NCI-H2081 treated with DMSO at 0.1 percent for 48 hours (cell line): ENCODE measurements around the gene DEPP1.

Source experiments
- DNase-seq: peaks from one replicate; lab custom pipeline; 2025; lab: John Stamatoyannopoulos, UW

The DEPP1 gene

DNA sequence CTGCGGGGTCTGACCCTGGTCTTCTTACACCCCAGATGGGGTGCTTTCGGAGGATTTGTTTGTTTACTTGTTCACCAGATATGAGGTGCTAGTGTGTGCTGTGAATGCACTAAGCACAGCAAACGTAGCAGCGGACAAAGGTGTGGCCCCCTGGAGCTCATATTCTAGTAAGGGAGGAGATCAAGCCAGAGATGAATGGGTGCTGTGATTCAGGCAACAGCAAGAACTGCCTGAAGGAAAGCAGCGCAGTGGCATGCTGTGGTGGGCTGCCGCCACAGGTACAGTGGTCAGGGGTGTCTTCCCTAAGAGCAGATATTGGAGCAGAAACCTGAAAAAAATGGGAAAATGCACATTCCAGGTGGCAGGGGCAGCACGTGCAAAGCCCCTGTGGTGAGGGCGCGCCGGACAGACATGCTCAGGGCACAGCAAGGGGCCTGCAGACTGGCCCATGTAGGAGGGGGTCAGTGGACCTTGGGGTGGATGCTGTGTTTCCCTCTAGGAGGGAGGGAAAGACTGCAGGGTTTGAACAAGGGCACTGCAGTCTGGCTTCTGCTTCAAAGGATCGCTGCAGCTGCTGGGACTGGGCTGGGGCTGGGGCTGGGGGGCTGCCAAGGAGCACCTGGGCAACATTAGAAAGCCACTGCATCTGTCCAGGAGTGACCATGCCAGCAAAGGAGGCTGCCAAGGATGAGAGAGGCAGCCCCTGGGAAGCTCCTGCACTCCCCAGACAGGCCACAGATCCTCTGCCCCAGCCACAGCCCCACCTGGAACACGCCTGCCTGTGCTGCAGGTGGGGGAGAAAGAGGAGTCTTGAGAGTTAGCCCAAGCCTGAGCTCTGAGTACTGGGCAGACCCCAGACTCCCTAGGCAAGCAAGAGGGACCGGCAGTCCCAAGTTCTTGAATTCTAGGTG lies 927 bp upstream of the DEPP1 start:
- no peak for DNase-seq

DNA sequence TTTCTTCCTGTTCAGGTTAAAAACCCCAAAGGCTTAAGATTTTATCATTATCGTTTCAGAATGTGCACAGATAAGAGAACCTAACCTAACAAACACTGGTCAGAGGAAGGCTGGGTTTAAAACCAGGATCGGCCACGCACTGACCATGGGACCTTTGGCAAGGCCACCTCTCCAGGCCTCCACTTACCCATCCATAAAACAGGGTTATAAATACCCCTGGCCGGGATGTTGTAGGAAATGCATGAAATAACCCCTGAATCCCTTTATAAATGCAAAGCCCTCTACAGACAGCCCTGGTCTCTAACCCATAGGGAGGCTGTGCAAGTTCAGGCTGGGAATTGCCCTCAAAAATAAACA lies 418 bp downstream of the DEPP1 start:
- no peak for DNase-seq

DNA sequence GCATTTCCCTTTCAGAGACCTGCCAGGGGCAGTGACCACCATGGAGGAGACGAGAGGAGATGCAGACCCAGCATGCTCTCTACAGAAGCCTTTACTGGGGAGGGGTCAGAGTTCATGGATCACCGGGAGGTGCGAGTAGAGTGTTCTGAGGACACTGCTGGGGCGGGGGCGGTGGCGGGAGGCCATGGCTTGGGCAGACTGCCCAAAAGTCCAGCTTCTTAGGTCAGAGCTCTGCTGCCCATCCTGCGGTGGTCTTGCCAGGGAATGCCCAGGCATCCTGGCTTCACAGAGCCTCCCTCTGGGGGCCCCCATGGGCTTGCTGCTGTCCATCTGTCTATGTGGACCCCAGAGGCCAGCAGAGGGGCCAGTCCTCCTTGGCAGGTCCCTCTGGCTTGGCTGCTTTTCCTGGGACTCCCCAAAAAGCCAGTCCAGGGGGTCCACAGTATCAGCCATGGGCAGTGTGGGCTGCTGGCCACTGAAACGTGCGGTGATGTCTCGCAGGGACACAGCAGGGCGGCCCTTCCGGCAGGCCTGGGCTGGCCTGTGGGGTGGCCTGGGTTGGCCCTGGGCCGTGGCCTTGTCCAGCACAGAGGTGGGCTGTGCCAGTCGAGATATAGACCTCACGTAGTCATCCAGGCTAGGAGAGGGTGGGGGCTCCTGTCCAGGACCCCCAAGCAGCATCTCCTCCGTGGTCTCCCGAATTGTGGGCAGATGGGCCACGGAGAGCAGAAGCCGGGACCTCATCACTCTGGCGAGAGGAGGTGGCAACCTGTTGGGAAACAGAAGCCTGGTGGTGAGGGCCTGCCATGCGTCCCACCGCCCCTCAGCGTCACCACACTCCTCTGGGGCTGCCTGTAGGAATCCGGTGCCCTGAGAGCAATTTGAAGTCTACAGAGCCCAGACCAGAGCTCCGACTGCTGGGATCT lies 1.1 kb downstream of the DEPP1 start:
- DNase-seq = no peak

DNA sequence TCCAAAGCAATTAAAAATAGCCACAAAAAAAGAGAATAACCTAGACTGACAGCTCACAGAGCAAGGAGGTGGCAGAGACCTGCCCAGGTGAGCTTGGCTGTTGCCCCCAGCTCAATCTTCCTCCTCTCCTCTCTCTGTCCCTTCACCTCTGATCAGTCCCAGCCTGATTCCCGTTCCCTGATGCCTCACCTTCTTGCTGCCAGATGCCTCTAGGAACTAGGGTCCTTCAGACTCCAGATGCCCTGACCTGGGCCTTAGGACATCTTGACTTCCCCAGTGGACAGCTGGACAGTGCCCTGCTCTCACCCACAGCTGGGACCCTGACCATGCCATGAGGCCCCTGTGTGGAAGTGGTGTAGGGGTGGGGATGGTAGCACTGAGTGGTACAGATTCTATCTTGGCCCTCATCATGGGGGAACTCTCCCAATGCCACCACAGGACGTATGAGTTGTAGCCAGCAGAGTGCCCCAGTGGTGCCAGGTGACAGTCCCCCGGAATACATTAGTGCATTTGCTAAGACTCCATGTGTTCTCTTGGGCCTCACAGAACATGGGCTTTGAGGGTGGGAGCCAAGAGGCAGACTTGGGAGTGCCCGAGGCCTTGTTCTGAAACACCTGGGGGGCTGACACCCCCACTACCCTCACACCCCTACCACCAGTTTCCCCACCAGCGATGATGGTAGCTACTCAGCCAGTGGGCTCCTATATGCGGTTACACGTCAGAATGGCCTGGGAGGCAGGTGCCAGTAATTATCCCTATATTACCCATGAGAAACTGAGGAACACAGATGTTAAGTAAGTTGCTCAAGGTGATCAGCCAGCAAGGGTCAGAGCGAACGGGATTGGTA lies 2.0 kb downstream of the DEPP1 start:
- DNase-seq = no peak

DNA sequence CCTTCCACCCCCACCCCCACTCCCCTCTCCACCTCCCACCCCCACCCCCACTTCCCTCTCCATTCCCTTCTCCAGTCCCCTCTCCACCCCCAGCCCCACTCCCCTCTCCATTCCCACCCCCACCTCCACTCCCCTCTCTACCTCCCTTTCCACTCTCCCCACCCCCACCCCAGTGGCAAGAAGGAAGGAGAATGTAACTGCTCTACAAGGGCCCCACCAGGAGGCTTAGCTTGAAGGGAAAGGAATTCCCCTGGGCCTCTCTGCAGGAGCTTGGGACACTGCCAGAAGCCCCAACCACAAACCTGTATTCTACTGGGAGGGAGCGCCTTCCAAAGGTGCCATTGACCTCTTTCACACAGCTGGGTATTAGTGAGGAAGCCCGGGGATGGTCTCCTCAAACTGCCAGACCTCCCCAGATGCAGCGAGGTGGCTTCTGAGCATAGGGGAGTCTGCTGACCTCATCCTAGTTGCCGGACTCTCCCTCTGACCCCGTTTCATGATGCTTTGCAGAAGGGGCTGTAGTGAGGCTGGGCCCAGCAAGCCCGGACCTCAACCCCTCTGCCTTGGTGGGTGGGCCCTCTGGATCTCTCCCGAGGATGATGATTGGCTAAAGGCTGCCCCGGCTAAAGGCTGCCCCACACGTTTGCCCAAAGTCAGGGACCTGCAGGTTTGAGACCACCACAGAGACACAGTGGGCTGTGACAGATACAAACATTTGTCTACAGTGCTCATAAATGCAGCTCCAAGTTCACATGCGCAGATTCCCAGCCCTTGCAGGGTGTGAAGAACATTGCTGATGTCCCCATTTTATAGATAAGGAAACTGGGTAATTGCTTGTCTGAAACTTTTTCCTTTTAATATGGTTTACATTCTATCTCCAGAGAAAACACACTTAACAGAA lies 2.9 kb downstream of the DEPP1 start:
- DNase-seq = no peak

DNA sequence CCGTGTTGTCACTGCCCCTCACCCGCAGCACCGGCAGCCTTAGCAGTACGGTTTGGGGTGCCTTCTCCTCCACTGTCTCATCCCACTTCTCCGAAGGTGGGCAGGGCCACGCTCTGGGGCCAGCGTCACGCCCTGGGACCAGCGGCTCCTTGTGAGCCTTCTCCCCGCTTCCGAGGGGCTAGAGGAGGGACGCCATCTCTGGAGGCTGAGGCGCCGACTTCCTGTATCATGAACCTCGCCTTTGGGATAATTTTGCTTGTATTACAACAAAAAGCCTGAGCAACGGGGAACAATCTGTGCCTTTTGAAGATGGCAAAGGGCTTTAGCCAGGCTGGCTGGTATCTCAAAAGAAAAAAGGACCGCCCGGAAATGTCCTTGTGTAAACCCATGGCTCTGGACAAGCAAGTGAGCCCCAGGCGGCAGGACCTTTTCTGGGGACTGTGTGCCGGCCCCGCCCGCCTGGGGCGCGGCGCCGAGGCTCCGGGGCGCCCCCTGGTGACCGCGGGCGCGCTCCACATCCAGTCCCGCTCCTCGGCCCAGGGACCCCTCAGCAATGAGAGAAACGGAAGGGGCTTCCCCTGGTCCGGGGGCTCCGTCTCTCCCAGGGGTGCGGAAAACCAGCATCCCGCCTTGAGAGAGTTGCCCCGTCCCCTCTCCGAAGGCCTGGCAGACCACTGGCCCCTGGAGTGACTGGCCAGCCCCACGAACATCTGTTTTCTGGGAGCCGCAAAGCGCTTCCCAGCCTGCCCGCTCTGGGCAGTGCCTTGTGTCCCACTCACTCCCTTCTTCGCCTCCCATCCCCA lies 3.8 kb downstream of the DEPP1 start:
- DNase-seq = no peak

DNA sequence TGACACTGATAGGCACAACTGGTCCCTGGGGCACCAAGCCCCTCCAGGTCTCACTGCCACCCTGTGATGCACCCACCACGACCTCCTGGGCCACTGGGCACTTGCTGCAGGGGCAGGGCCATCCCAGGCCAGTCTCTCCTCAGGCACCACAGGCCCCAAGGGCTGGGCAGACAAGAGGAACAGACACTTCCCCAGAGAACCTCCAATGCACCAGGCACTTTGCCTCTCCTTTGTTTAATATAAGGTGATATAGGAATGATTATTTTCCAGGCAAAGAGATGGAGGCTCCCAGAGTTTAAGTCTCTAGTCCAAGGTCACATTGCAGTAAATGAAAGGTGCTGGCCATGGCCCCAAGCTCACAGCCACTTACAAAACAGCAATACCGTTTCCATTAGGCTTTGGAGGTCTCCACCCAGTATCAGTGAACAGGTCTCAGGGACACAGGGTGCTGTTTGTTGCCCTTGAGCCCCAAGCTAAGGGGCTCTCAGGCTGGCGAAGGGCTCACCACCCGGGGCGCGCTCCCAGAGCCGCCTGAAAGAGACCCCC lies 4.5 kb downstream of the DEPP1 start:
- DNase-seq = no peak

DNA sequence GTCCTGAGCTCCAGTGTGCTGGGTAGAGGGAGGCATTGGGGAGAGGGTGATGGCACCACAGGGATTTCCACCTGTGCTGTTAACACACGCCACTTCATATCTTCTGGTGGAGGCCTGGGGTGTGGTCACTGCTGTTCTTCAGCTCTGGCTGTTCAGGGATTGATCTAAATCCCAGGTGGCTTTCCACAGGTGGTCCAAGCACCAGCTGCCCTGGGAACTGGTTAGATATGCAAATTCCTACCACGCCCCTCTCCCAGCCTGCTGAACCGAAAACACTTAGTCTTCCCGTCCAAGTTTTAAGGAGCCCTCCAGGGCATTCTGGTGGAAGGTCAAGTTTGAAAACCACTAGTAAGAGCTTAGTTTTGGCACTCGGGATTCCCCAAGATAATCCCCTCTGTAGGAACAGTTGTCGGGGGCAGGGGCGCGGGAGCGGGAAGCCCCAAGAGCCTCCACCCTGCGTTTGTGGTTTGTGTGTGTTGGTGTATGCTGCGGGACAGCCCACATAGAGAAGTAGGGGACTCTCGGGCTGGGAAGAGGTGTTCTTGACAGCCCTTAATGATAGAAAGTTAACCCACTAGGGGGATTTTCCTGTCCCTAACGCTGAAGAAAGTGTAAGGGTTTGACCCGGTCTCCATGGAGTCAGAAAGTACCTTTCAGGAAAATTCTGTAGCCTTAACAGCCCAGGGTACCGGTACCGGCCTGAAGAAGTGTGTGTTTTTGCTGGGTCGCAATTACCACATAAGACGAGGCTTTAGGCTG lies 5.1 kb downstream of the DEPP1 start:
- DNase-seq = no peak

DNA sequence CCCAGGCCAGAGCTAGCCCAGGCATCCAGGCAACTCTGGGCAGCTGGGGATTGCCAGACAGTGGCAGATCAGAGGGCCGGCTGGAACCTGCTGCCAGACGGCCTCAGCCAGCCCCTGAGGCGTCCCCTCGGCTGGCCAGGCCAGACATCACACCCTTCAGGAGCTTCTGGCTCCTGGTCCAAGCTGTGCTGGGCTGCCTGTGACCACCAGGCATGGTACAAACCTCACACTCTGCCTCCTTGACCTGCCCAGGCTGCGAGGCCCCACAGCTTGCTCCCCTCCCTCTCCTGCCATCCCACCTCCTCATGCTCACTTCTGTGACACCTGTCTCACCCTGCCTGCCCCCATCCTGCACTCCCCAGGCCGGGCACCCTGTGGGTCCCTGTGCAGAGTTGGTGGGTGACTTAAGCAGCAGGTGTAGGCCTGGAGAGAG lies 5.7 kb downstream of the DEPP1 start:
- DNase-seq = no peak

DNA sequence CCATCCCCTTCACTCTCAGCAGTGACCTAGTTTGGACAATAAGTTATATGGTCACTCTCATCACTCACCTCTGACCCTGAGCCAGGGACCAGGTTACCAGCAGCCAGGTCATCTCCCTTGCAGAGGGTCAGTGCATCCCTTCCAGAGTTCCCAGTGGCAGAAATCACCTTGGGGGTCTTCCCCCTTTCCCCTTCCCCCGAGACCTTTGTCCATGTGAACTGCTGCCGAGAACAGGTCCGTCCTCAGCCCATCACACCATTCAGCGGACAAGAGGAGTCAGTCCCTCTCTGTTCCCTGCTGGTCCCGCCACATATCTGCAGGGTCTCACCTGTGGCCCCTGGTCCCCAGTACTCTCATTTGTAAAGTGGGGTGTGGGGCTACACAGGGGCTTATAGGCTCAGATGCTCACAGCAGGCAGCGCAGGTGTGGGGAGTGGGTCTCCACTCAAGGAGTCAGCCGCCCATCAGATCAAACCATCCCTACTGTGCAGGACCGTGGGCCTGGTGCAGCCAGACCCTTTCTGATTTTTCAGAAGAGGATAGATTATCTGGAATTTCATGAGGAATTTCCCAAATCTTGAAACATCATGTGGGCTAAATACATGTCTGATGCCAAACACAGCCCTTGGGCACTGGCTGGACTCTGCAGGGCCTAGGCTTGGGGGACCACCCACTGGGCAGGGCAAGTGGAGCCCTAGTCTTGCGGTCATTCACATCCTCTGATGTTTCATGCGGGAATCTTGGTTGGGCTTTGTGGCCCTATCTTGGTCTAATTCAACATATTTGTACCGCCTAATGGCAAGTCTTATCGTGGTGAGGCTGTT lies 6.5 kb downstream of the DEPP1 start:
- DNase-seq = no peak

DNA sequence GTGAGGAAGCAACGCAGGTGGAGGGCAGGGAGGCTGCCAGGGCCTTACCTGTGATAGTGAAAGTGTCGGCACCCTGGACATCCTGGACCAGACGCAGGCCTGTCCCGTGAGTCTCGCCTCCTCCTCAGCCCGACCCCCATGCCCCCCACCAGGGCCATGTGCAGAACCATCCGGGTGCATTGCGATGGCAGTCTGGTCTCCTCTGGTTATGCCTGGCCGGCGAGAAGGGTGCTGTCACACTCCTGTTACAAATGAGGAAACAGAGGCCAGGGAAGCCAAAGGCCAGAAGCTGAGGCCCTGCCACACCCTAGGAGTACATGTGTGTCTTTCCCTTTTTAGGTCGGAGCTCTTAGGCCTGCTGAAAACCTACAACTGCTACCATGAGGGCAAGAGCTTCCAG lies 7.2 kb downstream of the DEPP1 start:
- DNase-seq = no peak

DNA sequence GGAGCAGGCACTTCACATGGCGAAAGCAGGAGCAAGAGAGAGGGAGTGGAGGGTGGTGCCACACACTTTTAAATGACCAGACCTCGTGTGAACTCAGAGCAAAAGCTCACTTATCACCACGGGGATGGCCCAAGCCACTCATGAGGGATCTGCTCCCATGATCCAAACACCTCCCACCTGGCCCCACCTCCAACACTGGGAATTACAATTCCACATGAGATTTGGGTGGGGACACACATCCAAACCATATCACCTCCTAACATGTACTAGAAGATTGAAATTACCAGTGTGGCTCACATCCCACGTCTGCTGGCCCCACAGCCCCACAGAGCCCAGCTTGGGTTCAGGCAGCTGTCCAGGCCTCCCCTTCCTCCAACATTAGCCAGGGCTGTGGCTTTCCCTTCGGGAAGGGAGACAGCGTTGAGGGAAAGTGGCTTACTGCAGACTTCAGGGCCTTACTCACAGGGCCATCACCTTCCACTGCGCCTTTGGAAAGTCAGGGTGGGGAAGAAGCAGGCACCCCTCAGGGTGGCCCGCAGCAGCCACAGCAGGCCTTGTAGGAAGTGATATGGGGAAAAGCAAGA lies 7.7 kb downstream of the DEPP1 start:
- no peak for DNase-seq

DNA sequence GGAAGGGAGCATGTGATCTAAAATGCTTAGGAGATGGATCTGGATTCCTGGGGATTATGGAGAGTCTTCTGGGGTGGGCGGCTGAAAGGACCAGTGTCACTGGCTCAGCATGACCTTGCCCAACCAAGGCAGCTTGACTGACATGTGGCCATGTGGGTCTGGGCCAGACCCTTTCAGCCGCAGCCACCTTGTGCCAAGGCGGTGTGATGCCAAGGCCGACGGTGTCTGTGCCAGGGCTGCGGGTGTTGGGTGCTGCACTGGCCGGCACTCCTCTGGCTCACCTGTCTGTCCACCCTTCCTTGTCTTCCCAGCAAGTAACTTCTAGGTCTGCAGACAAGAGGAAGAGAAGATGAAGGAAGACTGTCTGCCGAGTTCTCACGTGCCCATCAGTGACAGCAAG lies 8.8 kb downstream of the DEPP1 start:
- DNase-seq = no peak

DNA sequence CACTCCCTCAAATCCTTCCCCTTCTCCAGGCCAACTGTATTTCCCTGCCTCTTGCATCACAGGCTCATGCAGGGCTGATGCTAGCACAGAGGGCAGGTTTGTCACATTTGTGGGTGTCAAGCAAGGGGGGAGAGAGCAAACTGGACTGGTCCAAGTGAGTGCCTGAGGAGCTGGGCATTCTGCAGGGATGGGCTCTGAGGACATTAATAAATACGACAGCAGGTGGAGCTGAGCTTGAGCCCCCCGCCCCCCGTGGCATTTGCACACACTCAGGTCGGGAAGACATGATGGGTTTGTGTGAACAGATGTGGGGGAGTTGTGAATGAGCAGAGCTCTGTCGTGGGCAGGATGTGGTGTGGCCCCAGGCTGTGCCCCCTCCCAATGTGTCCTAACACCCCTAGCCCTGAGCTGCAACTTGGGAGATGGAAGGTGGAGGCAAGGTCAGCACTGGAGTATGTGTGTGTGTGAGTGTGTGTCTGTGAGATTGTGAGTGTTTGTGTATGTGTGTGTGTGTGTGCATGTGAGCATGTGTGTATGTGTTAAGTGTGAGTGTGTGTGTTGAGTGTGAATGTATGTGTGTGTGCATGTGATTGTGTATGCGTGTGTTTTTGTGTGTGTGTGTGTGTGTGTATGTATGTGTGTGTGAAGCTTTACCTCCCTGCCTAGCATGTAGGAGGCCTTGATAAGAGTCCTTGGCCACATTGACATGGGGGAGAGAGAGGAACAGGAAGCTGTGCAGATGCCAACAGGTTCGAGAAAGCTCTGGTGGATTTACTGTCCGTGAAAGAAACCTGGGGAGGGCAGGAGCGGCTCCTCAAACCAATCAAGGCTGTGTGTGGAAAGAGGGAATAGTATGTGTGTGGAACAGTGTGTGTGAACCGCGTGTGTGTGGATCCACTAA lies 9.9 kb downstream of the DEPP1 start:
- DNase-seq = no peak

DNA sequence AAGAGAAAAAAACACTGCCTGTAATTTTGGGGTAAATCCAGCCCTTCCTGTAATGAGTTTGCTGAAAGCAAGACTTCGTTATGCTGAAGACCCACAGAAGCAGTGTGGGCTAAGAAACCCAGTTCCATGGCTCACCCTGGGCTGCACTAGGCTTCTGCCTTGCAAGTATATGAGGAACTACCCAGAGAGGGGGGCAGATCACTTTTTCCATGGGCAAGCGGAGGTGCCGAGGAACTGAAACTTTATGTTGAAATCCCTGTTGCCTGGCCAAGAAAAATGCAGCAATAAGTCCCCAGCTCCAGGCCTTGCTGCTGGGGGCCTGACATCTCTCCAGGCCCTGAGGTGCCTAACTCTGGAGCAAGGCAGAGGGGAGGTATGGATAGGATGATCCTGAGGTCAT lies 10.5 kb downstream of the DEPP1 start:
- DNase-seq = no peak

DNA sequence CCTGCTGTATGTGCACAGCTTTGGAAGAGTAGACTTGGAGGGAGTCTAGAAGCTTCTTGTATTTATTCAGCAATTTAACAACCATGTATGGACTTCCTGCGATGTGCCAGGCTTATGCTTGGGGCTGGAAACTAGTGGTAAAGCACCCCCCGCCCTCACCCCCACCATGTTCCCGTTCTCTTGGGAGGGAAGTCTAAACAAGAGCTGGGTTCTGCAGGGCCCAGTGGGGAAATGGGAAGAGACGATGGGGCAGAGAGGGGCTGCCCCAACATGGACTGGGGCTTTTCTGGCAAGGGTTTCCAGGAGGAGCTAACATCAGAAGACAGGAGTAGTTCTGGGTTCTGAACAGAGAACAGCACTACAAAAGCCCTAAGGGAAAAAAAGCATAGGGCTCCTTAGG lies 11.0 kb downstream of the DEPP1 start:
- DNase-seq = no peak
